Middle frontal gyrus (tissue), 1 donor: ENCODE data around the gene ZFHX3.

ENCODE experiments used
- DNase-seq: peaks from one replicate; pipeline ENCODE4 v3.0.0-alpha.2; 2015; ENCODE audit warnings: low spot score; ENCODE audit errors: extremely low spot score

ZFHX3 gene

DNA sequence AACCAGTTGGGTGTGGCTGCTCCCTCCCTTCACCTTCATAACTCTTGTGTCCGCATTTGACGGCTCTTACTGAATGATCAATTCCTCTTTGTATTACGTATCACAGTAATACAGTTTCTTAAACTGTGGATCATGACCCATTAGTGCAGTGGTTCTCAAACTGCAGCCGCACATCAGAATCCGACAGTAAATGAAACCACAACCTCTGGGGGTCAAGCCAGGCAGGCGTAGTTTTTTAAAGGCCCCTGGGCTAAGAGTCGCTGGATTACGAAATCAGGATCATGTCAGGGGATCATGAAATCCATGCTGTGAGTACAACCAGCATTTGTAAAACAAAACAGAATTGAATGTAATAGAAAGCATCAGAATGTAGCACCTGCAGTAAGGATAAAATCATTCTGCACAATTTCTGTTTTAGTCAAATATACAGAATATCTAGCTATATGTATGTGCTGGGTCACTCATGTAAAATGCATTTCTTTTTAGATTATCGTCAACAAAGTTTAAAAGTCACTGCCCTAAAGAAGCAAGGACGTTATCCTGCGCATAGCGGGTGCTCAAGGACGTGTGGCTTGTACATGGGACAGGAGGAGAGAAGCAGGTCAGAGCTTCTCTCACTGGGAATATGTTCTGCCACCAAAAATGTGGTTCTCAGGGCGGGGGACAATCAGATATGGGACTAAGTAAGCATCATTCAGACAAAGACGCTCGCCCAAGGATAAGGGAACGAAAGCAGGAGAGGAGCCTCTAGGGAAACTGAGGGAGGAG is 113.1 kb downstream of the ZFHX3 start:
- DNase-seq, result no peak

DNA sequence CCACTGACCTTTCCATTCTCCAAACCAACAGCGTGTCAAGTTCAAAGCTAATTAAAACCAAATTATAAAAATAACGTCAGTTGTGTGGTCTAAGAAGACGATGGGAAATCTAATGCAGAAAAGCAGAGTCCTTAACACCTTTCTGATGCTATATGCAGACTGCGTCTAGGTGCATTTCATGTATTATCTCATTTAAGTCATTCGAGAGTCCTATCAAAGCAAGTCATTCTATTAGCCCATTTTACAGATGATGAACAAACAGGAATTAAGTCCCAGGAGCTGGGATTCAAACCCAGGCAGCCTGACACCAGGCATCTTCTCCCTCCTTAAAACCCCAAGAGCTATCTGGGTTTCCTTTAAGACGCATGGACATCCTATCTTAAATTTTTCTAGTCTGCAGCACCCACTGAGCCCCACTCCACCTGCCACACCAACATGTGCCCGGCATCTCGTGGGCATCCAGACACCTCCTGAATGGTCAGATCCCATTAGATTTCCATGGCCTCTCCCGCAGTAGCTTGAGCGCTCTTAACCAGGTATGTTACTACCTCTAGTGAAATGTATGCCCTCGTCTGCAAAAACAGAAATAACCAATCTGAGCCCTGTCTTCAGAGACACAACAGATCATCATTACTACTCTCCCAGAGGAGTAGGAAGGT is 115.1 kb downstream of the ZFHX3 start:
- DNase-seq, result no peak

DNA sequence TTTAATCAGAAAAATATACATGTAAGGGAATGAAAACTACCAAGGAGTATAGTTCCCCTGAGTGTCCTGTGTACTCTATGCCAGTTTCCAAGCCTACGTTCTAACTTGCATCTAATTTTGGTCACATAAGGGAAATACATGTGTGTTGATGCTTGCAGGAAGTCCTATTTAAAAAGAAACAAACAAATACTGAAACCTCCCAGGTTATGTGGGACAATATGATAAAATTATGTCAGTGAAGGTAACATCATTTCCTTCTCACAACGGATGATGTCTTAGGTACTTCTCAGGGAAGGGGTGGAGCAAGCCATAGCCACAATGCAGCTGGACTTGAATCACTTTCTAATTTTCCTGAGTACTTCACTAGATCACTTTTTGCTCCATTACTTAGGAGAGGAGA is 115.9 kb downstream of the ZFHX3 start:
- no peak for DNase-seq

DNA sequence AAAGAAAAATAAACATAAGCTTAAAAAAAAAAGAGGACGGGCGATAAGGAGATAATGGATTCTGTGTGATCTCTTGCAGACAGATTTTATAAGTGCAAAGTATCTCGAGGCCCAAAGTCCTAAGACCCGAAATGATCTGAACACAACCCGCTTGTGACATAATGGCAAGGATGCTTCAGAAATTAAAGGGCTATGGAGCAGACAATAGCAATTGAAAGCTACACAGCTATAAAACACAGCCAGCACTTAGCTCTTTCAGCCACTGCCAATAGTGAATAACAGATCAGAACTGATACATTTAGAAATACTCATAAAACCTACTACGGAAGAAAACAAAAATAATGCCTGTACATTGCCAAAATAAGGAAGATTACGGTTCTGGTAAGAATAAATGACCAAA is 117.5 kb downstream of the ZFHX3 start:
- no peak for DNase-seq

DNA sequence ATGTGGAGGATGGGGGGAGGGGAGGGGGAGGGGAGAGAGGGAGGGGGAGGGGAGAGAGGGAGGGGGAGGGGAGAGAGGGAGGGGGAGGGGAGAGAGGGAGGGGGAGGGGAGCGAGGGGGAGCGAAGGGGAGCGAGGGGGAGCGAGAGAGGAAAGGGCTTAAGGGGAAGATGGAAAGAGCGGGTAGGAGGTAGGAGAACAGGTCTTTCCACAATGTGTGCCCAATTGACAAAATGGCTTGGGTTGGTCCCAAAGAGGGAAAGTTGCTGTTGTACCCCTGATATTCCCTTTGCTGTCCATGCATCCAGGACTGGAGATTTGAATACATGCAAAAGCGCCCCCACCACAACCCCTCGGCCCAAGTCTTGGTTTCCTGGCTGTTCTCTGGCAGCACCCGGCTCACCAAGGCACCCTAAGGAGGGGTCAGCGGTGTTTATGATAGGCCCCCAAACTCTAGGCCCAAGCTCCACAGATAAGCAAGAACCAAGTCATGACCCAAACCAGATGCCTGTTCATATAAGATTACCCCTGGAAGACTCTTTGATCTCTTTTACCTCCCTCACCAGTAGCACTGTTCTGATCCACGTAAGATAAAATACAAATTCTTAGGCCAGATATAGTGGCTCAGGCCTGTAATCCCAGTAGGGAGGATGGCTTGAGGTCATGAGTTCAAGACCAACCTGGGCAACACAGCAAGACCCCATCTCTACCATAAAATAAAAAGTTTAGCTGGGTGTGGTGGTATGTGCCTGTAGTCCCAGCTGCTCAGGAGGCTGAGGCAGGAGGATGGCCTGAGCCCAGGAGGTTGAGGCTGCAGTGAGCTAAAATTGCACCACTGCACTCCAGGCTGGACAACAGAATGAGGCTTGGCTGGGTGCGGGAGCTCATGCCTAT is 119.6 kb downstream of the ZFHX3 start:
- no peak for DNase-seq

DNA sequence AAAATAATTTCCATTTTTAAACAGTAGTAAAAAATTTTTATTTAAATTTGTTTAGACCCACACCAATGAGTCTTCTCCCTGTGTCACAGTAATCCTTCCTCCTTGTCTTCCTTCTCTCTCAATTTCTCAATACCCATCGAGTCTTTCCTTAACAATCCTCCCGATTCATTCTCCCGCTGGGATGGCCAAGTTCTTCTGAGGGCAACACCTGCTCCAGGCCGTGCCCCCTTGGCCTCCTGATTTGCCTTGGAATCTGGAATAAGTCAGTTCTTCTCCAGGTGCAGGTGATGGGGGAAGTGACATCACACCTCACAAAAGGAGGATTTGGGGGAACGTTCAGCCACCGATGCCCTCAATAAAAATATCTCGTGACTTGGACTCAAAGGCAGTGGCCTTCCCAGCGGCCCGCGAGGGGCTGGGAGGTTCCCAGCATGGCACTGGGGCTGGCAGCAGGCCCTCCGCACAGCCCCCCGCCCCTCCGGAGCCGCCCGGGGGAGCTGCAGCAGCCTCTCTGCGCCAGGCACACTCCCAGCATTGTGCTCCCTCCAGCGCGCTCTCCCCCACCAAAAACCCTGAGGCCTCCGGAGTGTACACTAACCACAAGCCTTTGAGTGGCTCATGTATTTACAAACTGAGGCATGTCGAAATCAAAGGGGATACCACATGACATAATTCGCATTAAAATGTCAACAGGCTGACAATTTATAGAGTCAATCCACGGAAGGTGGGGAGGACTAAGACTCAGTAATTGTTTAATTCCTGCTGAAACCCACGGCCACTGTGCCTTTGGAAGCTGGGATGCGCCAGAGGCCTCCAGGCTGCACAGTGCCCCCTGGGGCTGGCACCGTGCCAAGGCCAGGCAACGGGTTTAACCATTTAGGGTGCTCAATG is 120.5 kb downstream of the ZFHX3 start:
- DNase-seq, result no peak

DNA sequence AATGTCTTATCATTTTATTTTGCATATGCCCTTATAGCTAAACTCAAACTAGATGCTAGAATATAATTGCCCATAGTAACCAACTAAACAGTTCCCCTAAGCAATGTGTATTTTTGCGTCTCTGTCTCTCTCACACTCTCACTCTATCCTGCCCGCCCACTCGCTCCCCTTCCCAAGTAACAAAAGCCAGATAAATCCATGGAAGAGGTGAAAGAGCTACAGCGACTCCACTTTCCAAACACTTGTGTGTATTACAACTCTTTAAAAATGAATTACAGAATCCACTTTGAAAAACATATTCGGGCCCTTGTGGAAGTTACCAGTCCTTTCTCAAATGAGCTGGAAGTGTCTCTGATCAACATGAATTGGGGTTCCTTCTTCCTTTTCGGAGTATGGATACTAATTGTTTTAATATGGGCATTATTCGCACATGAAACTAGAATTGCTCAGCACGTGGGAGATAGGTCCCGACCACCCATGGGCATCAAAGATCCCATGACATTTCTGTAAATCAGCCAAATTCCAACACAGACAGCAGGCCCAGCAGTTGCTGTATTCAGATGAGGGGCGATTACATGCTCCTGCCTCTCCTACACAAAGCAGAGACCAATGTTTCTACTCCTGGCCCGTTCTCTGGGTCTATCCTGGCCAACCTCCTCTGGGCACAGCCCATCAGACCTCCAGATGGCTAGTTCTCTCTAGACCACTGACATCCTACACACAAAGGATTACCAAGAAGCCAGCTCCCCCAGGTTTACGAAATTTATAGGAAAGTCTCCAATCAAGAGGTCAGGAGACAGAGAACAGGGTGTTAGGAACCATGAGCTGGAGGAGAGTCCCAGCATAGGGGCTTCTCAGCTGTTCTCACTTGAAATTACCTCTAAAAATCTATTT is 121.5 kb downstream of the ZFHX3 start:
- DNase-seq, result no peak

DNA sequence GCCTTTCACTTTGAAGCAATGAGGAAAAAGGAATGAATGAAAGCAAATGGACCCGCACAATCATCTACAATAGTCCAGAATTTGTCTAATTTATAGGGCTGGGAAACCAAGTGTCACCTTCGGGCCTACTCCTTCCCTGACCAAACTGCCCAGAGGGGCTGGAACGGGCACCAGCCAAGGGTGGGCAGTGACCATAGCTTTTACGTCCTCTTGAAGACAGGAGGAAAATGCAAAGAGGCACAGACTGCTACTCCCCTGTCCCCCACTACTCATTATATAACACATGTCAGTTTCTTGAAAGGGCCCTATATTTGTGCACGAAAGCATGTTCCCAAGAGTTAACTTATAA is 122.3 kb downstream of the ZFHX3 start:
- DNase-seq, result no peak

DNA sequence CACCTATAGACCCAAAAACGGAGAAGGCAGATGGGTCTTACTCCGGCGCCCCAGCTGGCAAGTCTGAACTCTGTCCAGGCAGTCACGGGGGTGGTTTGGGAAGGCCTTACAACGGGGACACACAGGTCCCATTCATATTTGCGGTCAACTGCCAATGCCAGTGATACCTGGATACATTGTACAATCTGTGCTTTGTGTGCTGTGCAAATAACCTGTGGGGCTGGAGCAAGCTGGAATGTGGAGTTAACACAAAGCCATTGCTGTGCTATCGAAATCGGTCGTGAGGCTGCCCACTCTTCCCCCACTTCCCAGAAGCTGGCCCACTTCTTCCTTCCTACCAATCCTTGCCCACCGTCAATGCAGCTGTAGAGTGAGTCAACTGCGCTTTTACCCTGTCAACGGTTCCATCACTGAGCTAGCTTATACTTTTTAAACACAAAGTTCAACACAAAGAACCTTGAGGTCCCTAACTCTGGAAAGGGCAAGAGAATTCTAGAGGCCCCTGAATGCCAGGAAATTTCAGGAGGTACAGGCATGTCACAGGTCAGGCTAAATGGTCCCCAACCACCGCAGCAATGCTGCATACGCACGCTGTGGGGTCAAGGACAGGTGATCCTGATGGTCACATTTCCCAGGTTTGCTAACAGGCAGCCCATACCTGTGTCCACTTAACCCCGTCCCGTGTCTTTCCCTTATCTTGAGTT is 122.8 kb downstream of the ZFHX3 start:
- DNase-seq, result no peak

DNA sequence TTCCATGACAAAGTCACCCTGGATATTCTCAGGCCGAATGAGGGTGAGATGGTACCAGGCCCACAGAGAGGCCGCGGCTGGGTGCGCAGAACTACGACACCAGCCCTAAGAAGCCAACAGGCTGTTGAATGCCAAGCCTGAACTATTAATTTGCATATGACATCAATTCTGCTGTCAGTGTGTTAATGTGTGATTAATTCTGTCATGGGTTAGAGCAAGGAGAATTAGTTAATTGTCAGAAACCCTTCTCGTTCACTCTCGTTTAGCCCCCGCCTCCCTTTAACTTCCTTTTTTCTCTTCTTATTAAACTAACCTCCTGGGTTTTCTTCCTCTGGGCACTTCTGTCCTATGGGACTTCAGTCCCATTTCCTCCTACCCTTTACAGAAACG is 123.4 kb downstream of the ZFHX3 start:
- DNase-seq, result no peak

DNA sequence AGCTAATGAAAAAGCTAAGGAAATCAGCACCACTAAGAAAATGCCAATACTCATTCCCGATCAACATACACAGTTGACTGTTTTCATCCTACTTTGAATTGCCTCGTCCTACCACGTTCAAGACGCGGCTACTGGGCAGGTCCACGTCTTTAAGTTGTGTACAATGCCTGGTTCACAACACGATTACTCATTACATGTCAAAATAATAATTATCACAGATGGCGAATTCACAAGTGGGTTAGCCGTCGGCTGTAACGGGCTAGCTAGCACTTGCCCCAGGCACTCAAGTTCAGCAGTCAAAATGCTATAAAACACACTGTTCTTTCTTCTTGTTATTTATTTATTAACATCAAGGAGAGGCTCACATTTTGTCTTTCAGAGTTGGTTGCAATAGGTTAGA is 124.2 kb downstream of the ZFHX3 start:
- no peak for DNase-seq

DNA sequence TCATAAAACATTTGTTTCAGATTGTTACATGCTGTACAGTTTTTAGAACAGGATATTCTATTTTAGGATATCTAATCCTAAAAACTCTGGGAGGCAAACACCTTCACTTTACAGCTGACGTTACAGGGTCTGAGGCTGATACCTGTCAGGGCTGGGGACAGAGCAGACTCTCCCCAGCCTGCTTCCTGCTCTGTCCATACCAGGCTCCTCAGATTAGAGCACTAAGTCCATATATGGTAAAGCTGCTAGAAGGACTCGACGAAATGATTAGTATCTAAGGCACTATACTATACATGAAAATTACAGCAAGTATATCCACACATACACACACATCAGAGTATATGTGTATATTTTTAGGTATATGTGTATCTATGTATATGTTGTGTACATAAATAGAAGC is 125.2 kb downstream of the ZFHX3 start:
- no peak for DNase-seq

DNA sequence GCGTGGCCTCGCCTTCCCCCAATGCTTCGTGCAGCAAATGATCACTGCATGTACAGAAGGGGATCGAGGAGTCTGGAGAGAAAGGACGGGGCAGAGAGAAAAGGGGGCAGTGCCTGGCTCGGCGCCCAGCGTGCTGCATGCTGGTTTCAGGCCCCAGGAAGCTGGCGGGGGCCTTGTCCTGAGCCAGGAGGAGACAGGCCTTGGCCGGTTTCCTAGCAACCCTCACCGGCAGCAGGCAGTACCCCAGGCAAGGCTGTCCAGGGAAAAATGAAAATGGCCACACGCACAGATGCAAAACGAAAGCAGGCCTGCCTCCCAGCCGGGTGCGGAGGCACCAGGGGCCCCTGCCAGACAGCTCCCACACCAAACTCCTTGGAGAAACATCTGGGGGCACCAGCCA is 126.3 kb downstream of the ZFHX3 start:
- DNase-seq, result no peak

DNA sequence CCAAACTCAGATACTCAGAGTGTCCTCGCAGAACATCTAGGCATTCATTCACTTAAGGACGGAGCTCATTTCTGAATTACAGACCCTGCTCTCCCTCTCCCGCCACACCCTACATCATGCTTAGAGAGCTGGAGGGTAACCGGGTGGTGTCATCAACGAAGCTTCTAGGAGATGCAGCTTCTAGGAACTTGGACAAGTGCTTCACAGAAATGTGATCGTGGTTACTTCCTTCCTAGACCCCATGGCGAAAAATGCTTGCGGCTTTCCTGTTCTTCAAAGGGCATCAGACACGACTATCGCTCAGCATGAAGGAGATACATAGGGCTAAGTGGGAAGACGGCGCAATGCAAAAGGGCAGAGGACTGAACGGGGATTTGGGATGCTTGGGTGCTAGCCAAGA is 126.8 kb downstream of the ZFHX3 start:
- no peak for DNase-seq

DNA sequence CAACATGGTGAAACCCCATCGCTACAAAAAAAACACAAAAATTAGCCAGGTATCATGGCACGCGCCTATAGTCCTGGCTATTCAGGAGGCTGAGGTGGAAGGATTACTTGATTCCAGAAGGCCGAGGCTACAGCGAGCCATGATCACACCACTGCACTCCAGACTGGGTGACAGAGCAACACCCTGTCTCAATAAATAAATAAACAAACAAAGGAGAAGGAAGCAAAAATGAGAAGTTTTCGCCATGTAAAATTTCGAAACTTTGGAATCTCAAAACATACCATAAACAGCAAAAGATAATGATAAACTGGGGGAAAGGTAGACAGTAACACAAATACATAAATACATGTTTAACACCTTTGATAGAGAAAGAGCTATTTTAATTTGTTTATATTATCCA is 130.9 kb downstream of the ZFHX3 start:
- DNase-seq, result no peak

DNA sequence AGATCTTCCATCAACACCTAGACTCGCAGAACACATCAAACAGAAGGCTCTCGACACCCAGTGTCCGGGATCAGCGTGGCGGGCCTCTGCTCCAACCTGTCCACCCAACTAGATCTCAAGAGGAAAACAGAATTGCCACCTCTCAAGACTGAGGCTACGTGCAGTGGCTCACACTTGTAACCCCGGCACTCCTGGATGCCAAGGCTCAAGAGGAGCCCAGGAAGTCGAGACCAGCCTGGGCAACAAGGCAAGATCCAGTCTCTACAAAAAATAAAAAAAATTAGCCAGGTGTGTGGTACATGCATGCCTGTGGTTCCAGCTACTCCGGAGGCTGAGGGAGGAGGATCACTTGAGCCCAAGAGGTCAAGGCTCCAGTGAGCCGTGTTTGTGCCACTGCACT is 132.6 kb downstream of the ZFHX3 start:
- no peak for DNase-seq

DNA sequence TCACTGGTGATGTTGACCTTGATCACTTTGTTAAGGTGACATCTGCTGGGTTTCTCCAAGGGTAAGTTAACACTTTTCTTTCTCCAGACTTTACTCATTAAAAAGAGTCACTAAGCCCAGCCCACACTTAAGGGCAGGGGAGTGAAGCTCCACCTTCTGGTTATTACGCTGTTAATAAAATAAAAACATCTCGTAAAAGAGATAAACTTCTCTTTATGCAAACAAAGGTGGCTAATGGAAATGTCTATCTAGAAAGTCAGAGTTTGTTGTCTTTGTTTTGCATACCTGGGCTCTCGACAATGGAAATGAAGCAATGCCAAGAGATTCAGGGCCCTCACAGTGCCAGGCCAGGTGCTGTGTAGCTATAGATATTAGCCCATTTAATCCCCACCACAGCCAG is 134.4 kb downstream of the ZFHX3 start:
- DNase-seq, result no peak

DNA sequence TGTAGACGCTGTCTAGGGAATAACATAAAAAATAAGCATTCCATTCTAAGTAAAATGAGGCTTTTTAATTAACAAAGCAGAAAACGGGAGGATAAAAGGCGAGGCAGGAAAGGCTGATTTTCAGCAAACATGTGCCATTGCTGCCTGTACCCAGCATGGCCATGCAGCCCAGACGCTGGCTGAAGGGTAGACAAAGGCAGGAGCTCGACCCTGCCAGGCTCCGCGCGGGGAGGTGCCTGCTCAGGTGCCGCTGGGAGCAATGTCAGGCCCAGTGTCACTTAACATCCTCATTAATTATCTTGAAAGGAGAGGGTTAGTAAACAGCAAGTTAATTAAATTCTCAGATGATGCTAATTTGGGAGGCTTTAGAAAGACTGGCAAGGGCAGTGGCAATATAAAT is 136.0 kb downstream of the ZFHX3 start:
- no peak for DNase-seq

DNA sequence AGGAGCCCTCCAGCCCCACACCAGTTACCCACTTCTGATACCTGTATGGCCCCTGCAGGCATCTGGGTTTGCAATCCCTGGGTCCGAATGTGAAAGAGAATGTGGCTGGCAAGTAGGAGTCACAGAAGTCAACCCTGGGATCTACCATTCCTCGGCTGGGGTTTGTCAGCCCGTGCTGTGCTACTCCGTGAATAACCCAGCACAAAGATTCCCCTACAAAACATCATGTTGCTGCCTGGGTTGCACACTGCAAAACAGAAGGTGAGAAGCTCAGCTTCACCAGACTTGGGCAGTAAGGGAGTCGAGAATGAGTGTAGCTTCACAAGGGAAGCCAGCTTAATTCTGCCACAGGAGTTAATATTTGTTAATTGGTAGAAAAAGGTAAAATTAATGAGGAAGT is 137.1 kb downstream of the ZFHX3 start:
- no peak for DNase-seq

DNA sequence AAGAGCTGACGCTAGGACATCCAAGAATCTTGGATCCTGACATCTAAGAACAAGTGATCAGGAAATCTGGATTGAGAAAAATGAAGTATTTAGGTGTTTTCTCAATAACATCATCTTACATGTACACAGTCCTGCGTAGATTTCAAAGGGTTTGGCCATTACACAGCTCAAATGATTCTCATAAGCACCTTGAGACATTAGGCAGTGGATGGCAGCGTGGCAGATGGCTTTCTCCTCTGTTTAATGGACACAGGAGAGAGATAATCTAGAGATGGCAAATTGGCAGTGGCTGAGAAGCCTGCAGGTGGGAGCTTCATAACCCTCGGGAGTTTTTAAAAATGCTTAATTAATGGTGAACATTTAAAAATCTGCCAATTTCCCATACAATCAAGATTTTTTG is 137.5 kb downstream of the ZFHX3 start:
- DNase-seq, result no peak
